NCI-H1417 (cell line): ENCODE results near the gene SBSN.
"Not testable (repeated sequence)": the region's sequence is repeated elsewhere in the genome, so short reads cannot be mapped to it uniquely, and the experiment has no call there.

Source experiments
- DNase-seq, 3 experiments: peaks; one replicate each; lab custom pipeline; 2025; lab: John Stamatoyannopoulos, UW

Gene SBSN

DNA sequence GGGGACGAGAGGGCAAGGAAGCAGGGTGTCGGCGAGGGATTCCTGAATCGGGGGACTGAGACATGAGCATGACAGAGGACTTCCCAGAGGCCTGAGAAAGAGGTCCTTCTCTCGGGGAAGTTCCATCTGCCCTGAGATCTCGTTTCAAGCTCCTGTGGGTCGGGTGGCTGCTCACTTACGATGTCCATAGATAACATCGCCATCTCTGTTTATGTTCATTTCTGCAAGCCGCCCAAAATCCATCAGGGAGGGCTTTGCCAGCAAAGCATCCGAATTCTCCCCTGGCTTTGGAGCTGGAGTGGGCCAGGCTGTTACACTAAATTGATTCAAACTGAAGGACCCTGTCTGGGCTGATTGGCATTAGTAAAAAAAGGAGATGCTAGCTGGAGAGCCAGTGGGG lies 20.6 kb downstream of the SBSN start:
- no peak for DNase-seq

DNA sequence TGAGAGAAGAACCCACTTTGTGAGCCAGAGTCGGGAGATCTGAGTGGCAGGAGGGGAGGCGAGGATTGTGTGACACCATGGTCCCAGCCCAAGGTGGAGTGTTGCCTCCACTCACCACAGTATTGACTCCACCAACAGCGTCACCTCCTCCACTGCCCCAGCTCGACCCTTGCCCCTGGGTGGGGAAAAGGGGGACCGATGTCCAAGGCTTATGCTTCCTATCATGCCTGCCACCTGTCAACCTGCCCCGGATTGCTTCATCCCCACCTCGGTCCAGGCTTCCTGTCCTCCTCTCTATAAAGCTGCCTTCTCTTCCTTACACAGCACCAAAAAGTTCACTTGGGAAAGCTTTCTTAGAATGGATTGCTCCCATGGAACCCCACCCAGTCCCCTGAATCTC lies 22.1 kb downstream of the SBSN start:
- no peak for DNase-seq

DNA sequence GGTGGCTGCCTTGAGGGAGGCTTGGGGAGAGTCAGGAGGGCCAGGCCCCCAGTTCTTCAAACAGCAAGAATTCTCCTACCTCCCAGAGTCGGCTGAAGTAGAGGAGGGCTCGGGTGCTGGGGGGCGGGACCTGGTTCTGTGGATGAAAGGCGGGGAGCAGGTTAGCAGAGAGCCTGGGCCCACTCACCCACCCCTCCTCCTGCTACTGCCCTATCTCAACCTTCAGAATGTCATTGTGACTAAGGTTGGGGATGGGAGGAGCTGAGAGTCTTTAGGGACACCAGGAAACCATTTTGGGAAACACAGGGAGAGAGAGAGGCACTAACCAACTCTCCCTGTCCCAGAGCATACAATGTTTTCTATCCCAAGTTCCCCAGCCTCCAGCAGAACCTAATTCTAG lies 25.4 kb downstream of the SBSN start:
- no peak for DNase-seq

DNA sequence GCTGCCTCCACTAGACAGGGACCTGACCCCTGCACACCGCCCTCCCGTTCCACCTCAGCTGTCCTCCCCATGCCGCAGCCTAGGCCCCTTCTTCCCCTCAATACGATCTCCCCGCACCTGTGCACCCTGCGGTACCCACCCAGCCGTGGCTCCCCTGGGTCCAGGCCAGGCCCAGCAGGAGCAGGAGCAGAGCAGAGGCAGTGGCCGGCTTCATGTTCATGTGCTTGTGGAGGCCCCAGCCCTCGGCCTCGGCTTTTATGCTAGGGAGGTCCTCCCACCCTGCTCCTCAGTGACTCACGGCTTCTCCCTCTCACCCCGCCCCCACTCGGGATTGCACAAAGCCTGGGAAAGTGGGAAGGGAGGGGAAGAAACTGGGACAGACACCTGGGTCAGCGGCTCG lies 26.4 kb downstream of the SBSN start:
- DNase-seq, result no peak

DNA sequence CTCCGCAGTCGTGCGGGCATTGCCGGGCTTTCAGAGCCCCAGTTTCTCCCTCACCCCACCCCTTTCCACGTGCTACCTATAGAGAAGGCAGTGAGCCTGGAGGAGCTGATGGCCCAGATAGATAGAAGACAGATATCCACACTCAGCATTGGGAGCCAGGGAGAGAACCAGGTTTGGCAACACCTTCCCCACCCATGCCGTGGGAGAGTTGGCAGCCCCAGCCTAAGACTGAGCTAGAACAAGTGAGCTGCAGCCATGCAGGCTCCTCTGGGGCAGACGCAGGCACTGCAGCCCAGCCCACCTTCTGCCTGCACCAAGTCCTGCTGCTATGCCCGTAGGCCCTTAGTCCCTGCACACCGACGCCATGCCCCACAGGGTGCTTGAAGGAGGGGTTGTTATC lies 27.5 kb downstream of the SBSN start:
- DNase-seq, result no peak

DNA sequence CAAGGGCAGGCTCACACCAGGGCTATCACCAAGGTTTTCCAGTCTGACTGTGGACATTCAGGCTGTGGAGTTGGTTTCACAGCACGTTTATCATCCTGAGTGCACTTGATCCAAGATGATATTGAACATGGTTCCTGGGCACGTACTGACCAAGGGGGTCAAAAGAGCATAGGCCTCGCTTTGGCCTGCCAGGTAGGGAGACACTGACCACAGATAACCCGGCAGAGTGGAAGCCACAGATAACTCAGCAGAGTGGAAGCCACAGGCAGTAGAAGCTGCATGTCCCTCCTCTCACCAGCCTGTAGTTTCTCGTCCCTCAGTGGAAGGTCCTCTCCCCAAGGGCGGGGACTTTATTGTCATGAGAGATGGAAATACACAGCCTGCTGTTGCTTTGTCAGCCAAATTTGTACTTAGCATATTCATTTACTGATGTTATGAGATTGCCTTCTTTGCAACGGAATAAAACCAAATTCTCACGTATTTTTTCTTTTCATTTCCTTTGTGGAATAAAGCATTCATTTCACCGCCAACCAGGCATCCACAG lies 29.1 kb downstream of the SBSN start:
- no peak for DNase-seq

DNA sequence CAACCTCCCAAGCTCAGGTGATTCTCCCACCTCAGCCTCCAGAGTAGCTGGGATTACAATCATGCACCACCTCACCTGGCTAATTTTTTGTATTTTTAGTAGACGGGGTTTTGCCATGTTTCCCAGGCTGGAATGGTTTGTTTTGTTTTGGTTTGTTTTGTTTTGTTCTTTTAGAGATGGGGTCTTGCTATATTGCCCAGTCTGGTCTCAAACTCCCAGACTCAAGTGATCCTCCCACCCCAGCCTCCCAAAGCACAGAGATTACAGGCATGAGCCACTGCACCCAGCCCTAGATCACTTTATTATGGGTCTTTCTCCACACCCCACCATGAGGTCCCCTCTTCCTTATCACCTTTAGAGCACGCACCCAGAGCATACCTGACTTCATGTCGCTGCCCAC lies 29.9 kb downstream of the SBSN start:
- DNase-seq, result no peak

DNA sequence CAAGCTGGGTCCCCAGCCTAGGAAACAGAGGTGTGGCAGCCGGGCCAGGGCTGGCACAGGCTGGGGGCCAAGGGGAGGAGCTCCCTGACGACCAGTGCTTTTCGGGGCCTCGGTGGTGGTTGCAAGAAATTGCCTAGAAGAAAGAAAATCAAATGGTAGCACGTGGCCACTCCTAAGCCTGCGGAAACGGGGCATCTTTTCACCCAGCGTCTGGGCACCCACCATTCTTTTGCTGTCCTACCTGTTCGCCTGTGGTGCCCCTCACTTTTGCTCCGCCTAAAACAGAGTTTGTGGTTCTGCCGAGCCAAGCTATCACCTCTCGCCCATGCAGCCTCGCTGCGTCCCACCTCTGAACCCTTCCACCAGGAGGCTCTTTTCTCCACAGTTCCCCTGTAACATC lies 30.7 kb downstream of the SBSN start:
- DNase-seq, result no peak

DNA sequence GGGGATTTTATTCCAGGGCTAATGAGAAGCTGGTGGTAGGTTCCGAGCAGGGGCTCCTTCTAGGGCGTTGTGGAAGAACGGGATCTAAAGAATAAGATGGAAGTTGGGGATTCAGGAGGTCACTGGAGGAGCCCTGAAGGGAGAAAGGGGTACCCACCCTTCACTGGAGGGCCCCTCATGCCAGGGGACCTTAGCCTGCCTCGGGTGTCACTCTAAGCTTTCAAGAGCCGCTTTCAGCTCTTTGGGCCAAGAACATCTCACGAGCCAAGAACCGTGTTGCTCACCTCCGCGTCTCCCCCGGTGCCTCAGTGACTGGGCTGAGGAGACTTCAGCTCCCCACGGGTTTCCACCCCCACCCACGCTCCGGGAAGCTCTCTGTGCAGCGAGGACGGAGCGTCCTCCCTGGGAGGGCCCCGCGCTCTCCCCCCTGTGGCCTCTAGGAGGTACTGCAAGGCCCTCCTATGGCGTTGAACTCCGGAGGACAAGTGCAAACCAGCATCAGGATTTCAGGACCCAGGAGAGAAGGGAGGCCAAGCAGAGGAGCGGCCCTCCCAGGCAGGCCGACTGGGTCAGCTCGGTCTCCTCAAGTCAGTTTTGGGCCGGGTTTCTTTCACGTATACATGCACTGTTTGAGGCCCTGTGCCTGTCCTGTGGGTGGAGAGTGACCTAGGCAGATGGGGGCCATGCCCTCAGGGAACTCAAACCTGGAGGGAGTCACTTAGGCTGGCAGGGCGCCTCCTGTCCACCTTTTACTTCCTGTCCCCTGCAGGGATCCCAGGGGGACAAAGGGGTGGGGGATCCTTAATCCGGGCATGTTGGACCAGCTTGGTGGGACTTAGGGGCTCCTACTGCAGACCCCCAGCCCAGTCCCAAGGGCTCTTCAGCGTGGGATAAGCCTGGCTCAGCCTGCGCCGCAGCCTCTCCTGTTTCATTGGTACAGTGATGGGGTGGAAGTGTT lies 32.7 kb downstream of the SBSN start:
- peak; percentile 23 to 56 (median 52) for DNase-seq

DNA sequence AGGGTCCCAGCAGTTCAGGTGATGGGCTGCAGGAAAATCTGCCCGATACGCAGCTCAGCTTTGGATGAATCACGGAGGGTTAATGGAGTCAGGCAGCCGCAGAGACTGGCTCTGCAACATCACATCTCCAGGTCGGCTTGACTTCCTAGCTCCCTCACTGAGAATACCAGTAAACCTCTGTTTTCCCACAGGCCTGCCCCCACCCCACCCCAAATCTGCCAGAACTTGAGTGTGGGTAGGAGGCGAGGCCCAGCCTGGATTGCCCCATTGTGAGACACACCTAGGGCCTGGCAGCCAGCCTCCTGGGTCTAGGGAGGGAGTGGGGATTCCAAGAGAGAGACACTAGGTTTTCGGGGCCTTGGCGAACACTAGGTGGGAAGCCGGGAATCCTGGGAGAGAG lies 34.1 kb downstream of the SBSN start:
- DNase-seq, result no peak

DNA sequence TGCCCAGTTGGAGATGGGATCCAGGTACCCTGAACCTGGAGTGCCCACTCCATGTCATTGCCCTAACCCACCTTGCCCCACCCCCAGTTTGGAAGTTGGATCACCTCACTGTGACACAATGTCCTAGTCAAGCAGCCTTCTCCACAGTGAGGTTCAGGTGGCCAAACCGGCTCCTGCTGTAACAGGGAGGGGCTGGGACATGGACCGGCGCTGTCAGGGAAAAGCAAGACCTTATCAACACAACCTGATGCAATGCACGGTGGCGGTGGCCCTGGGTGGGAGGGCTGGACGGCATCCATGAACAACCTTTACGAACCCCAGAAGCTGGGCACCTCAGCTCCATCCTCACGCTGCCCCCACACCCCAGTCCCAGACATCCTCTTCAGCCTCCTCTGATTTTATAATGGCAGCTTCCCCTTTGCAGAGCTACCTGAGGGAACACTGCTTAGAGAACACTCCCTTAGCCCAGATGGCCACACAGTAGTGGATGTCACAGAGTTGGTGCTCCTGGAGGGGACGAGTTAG lies 36.2 kb downstream of the SBSN start:
- no peak for DNase-seq

DNA sequence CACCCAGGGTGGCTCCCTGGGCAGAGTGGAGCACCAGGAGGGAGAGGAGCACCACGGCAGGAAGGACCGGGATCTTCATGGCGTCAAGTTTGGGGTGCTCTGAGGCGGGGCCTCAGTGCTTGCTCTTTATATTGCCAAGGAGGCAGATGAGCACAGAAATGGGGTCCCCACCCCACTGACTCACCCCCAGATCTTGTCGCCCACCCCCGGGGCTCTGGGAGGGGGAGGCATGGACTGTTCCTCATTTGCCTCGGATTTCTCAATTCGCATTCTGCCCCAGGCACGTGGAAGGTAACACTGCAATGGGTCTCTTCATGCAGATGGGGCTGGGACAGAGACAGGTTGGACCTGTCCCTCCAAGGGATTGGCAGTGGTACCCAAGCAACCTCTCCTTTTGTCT lies 37.7 kb downstream of the SBSN start, which contains the start of gene KRTDAP:
TSS of gene KRTDAP (minus strand) at position 101 of the 400 bp plus-strand sequence. CDS start at position 79, 22 bp downstream.
- no peak for DNase-seq

DNA sequence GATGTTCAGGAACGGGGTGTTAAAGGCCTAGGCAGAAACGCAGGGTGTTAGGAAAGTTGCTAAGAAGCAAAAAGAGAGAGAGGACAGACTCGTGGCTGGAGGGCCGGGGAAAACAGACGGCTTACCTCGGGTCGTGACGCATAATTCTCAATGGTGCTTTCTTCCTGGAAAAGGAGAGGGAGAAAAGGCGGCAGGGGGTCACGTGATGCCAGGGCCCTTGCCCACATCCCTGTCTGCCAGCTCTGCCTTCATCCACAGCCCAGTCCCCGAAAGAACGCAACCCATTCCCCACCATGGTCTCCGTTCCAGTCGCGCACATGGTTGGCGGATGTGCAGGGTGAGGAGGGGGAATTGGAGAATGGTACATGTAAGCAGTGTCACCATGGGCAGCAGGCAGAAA lies 39.4 kb downstream of the SBSN start:
- no peak for DNase-seq

DNA sequence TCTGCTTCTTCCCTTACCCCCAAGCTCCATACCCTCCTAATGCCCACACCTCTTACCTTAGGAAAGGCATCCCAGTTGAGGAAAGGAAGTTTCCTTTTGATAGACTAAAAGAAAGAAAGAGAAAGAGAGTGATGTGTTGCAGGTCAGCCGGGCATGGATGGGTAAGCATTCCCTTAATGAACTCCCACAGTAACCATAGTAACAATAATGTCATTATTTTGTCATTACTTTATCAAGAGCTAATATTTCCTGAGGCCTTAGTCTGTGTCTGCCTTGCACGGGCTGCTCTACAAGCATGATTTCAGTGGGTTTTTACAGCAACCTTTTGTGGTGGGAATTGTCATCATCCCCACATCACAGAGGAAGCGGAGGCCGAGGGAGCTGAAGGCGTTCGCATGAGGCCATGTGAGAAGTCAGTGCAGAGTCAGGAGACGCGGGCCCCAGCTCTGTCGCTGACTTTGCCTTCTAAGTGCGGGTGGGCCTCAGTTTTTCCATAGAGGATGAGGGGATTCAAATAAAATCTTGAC lies 40.4 kb downstream of the SBSN start:
- DNase-seq, result no peak

DNA sequence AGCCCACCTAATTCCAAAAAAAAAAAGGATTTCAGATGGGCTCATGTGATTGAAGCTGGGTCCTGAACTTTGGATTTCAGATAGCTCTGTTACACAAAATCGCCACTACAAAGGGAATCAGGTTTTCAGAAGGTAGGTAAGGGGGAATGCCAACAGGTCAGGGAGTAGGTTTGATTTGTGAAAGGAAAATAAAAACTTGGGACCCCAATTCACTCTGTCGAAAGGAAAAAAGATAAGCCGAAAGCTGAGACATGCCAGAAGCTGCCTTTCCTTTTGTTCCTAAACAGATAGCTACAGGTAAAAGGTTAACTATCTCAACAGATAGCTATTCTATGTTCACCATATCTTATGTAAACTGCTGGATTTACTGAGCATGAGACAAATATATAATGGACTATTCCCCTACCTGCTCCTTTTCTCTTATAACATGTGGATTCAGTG lies 41.8 kb downstream of the SBSN start:
- no peak for DNase-seq

DNA sequence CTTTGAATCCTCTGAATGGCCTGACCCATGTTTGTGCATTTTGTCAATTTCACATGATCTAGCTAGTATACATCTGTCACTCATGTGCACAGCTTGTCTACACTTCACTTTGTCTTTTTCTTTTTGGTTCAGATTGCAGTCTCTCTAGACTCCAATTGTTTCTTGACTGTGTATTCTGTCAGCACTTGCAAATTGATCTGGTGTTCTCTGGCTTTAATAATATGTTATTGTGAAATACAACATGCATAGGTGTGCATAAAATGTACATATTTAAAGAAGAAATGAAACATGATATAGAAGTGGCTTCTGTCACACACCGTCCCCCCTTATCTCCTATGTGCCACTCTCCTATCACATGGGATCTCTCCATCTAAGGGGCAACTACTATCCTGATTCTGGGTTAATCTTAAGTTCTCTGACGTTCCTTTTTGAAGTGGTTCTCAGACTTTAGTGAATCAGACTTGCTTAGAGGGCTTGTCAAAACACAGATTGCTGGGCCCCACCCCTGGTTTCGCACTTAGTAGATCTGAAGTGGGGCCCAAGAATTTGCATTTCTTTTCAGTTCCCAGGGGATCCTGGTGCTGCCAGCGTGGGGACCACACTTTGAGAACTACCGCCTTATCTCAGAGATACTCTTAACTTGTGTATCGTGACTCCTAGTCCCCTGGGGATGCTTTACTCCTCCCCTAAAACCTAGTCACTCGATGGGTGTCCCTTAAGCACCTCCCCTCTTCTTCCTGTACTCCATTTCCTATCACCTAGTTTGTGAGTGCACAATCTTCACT lies 43.7 kb downstream of the SBSN start:
- DNase-seq, result no peak

DNA sequence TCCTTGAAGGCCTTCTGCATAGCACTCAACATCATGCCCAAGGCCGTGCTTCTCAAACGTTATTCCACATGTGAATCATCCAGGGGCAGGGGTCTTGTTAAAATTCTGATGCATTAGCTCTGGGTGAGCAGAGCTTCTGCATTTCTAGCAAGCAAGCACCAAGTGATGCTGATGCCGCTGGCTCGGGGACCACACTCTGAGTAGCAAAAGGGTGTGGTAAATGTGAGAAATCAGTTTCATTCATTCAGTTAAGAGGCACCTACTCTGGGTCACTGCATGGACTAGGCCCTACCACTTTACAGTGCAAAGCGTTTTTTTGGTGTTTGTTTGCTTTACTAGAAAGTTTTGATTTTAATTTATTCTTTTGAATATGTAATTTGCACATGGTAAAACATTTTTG lies 45.0 kb downstream of the SBSN start:
- no peak for DNase-seq

DNA sequence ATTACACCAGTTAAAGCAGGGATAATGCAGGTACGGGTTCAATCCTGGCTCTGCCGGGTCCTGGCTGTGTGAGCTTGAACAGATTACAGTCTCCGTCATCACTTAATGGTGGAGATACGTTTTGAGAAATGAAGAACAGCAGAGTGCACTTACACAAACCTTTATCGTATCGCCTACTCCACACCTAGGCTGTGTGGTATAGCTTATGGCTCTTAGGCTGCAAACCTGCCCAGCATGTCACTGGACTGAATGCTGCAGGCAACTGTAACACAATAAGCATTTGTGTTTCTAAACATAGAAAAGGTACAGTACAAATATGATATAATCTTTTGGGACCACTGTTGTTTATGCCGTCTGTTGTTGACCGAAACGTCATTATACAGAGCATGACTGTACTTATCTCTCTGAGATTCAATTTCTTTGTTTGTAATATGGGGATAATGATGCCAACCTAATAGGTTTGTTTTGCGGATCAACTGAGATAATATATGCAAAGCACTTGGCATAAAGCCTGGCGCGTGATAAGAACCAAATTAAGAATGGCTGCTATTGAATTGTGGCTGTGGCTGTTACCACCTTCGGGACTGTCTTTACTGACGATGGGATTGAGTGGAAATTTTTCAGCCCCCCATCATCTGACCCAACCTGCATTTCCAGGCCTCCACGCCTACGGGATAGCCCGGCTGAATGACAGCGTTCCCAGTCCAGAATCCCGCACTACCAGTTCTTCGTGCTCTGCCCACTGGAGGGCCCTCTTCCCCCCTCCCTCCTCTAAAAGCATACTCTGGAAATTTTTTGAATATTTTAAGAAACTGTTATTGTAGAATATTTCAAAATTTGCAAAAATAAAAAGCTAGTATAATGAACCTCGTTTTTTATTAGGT lies 49.1 kb downstream of the SBSN start:
- peak in 2 of 3 experiments; percentile 5 to 55 for DNase-seq

DNA sequence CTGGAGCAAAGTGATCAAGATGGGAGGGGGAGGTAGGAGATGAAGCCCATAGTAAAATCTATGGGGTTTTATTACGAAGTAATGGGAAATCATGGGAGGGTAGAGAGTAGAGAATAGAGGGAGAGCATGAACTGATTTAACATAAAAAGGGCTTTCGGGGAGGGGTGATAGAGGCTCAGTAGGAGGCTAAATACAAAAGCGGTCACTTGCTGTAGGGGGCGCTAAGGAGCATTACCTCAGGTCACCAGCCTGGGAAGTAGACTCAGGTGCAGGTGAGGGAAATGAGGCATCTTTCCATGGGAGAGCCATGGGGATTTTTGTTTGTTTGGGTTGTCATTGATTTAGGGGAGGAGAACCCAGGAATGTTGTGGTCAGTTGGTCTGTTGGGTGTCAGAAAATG lies 52.0 kb downstream of the SBSN start:
- DNase-seq, result no peak

DNA sequence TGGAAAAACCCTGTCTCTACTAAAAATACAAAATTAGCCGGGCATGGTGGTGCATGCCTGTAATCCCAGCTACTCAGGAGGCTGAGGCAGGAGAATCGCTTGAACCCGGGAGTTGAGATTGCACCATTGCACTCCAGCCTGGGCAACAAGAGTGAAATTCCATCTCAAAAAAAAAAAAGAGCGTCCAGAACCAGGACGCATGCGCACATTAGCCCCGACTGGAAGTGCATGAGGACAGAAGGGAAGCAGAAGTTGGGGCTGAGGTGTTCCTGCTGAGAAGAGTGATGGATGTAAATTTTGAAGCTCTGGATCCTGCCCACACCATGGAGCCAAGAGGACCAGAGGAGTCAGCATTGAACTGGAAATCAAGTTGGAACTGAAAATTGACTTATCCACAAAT lies 53.5 kb downstream of the SBSN start:
- not testable (repeated sequence) for DNase-seq

DNA sequence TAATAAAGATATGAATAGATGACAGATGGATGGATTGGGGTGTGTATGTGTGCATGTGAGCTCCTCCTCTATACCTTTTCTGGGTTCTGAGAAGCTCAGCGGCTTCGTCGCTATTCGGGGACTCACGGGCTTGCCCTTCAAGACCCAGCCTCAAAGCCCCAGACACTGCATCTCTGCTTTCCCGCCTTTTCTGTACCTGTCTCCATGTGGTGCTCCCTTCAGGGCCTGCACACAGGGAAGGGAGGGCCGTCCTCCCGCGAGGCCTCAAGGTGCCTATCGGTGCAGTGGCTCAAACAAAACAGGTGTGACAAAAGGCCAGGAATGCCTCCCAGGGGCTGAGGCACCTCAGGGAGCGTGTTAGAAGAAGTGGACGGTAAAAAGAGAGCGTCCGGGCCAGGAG lies 54.0 kb downstream of the SBSN start:
- no peak for DNase-seq
